ENCODE measurements around the gene C10orf67.
A peak's percentile ranks its signal among the peaks of the same experiment; 100 is the strongest.

C10orf67 gene

GRCh38 chr10:23174074-23174976, 170.3 kb downstream of the C10orf67 start:
- peak in 14 of 56 donors; percentile 13 to 71 (median 42) for DNase-seq

DNA sequence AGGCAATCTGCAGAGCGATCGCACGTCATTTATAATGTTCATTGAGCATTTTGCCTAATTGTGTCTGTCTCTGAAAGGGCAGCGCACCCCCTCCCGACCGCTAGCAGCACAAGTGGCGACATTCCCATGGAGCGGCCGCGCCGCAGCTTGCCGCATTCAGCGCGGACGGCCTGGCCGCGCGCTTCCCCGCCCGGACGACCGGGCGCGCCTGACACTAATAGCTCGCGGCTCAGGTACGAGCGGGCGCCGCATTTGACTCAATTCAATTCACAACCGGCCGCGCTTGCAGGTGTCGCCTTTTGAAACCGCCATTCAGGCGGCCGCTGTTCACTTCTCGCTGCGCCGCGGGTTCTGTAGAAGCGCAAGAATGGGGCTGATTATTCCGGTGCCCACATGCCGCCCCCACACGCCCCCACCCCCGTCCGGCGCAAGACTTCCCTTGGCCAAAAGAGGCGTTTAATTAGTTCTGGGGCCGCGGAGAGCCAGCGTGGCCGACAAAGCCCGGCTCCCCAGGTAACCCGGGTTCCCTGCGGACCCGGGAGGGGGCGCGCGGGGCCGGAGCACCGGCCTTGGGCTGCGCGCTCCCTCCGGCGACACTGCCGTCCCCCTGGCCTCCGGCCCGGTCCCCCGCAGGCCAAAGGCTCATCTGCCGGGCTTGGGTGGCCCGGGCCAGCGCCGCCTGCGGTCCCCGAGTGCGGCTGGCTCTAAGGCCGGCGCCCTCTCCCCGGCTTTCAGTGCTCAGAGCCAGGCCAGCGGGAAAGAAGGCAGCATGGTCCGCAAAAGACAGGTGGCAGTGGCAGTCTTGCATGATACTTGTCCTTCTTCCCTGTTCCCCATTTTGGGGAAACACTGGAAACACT, 171.2 kb downstream of the C10orf67 start:
- peak in 9 of 56 donors; percentile 7 to 51 (median 31) for DNase-seq

DNA sequence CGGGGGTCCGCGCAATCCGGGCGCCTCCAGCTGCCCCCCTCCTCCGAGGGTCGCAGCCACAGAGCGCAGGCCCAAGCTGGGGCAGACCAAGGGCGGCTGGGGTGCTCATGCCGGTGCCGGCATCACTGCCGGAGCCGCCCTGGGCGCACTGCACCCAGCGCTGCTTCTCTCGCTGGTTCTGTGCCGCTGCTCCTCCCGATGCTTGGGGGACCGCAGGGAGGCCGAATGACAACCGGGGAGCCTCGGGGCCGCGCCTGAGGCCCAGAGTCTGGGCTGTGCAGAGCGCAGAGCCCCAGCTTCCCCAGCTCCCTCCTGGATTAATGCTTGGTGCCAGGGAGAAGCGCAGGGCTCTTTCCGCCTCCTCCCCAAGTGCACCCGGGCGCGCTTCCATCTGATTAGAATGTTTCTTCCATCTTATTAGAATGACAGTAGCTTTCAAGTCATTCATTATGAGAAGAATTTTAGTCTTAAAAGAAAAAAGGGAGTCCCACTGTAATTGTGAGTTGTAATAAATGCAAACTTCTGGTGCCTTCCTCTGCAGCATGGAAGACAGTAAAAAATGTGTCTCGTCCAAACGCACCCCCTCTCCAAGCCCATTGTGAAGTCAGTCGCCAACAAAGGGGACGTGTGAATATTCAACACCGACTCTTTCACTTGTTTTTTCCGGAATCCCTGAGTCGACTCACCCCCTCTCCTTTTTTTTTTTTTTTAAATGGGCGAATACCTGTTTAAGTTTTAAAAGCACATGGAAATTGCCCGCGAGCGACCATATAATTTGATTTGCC, 172.0 kb downstream of the C10orf67 start:
- peak in 9 of 56 donors; percentile 5 to 16 (median 13) for DNase-seq

- no peak for DNase-seq
Measured at GRCh38 chr10:23171232-23171876, 173.2 kb downstream of the C10orf67 start.

DNA sequence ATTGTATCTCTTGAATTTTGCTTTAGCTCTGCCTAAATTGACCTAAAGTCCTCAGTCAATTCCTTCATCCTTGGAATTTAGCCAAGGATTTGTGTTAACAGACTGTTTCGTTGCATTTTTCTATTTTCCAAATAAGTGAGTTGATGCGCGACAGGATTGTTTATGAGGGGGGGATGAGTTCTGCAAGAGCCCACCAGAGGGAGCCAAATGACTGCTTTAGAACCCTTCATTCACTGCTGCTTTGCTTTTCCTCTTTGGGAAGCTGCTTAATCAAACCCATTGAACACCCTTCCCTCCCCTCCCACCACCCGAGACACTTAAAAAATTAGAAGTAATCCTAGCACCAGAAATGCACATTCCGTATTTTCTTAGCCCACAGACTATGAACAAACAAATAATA, 186.2 kb downstream of the C10orf67 start:
- DNase-seq: peak in 37 of 56 donors; percentile 6 to 74 (median 32)

- DNase-seq: peak in 3 of 56 donors; percentile 4 to 13 (median 8)
Measured at GRCh38 chr10:23157691-23158369, 186.8 kb downstream of the C10orf67 start.

- no peak for DNase-seq
Measured at GRCh38 chr10:23157239-23157681, 187.3 kb downstream of the C10orf67 start.

- DNase-seq: no peak
Measured at GRCh38 chr10:23156447-23157150, 188.0 kb downstream of the C10orf67 start.

DNA sequence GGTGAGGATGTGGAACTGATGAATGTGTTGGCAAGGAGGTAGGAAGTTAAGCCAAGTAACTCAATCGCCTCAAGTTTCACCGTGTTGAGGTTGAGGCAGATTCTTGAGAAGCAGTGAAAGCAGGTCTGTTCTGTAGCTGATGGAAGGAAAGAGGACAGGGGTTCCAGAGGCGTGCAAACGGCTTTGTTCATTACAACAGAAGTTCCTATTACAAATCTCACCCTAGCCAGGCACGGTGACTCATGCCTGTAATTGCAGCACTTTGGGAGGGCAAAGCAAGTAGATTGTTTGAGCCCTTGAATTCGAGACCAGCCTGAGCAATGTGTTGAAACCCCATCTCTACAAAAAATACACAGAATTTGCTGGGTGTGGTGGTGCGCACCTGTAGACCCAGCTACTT, 189.4 kb downstream of the C10orf67 start:
- no peak for DNase-seq
